WTC11 (cell line): ENCODE data around the gene ADD1. TPM values are rescaled to one million over a fixed set of nuclear protein-coding genes. Genes with fewer than 3 reads are reported as not detected.

Experiments
- ATAC-seq: fragments of 200-7000 bp; cut with Tn5 transposase; 2 replicates; pipeline ENCODE4 v1.10.0; 2021; ENCODE audit warnings: mild to moderate bottlenecking, moderate library complexity
- CTCF ChIA-PET: fragments of 300-600 bp; sonication (Branson Sonifier 250); formaldehyde crosslinking; loops from one replicate; lab custom pipeline; 2021; ENCODE audit warnings: antibody characterized with exemption; lab: Charles Lee
- POLR2A ChIA-PET: fragments of 350-600 bp; sonication (Branson Sonifier 250); formaldehyde crosslinking; loops from one replicate; lab custom pipeline; 2021; ENCODE audit warnings: antibody characterized with exemption; lab: Charles Lee
- DNase-seq: peaks from one replicate; pipeline ENCODE4 v3.0.0; 2021; ENCODE audit warnings: low spot score
- H3K27ac Mint-ChIP-seq: 2 replicates; pipeline ENCODE4 v1.8.0; 2021; ENCODE audit warnings: mixed read lengths
- H3K27me3 Mint-ChIP-seq: 2 replicates; pipeline ENCODE4 v1.8.0; 2021; ENCODE audit warnings: low read depth, mild to moderate bottlenecking, moderate library complexity, mixed read lengths
- H3K36me3 Mint-ChIP-seq: 2 replicates; pipeline ENCODE4 v1.8.0; 2021; ENCODE audit warnings: mixed read lengths
- H3K4me1 Mint-ChIP-seq: 2 replicates; pipeline ENCODE4 v1.8.0; 2022; ENCODE audit warnings: mixed read lengths
- H3K4me3 Mint-ChIP-seq: 2 replicates; pipeline ENCODE4 v1.8.0; 2021; ENCODE audit warnings: mild to moderate bottlenecking, moderate library complexity, mixed read lengths
- H3K9me3 Mint-ChIP-seq: 2 replicates; pipeline ENCODE4 v1.8.0; 2021; ENCODE audit warnings: mixed read lengths
- ESRRA ChIP-seq: sonication (generic); formaldehyde crosslinking; IDR thresholded peaks from 2 replicates; pipeline ENCODE4 v1.8.1; 2022; ENCODE audit warnings: mild to moderate bottlenecking, missing genetic modification reagents, borderline replicate concordance
- ETV6 ChIP-seq: sonication (generic); formaldehyde crosslinking; IDR thresholded peaks from 2 replicates; pipeline ENCODE4 v1.8.1; 2022; ENCODE audit warnings: mild to moderate bottlenecking, missing genetic modification reagents
- FOXP1 ChIP-seq: sonication (generic); formaldehyde crosslinking; IDR thresholded peaks from 2 replicates; pipeline ENCODE4 v1.8.0; 2022; ENCODE audit warnings: missing genetic modification reagents, mild to moderate bottlenecking, moderate library complexity, borderline replicate concordance
- GRHL2 ChIP-seq: fragments of 250-450 bp; sonication (Bioruptor Pico); IDR thresholded peaks from 2 replicates; pipeline ENCODE4 v1.8.0; 2022; ENCODE audit warnings: mild to moderate bottlenecking, moderate library complexity; ENCODE audit not compliant: insufficient replicate concordance, severe bottlenecking
- NR1H2 ChIP-seq: sonication (generic); formaldehyde crosslinking; IDR thresholded peaks from 2 replicates; pipeline ENCODE4 v1.9.0; 2021; ENCODE audit warnings: mild to moderate bottlenecking, moderate library complexity, missing genetic modification reagents
- PRRX2 ChIP-seq: fragments of 250-450 bp; sonication (Bioruptor Pico); IDR thresholded peaks from 2 replicates; pipeline ENCODE4 v1.8.0; 2021; ENCODE audit warnings: mild to moderate bottlenecking
- SMAD3 ChIP-seq: sonication (generic); formaldehyde crosslinking; IDR thresholded peaks from 2 replicates; pipeline ENCODE4 v1.8.0; 2022; ENCODE audit warnings: missing genetic modification reagents, mild to moderate bottlenecking, borderline replicate concordance
- TCF7 ChIP-seq: sonication (generic); formaldehyde crosslinking; IDR thresholded peaks from 2 replicates; pipeline ENCODE4 v1.8.0; 2022; ENCODE audit warnings: mild to moderate bottlenecking, low read depth, missing genetic modification reagents, moderate library complexity
- TP53 ChIP-seq: sonication (generic); formaldehyde crosslinking; IDR thresholded peaks from 2 replicates; pipeline ENCODE4 v1.8.1; 2023; ENCODE audit warnings: mild to moderate bottlenecking, missing genetic modification reagents
- ZNF138 ChIP-seq: sonication (generic); formaldehyde crosslinking; conservative IDR thresholded peaks from 2 replicates; pipeline ENCODE4 v1.8.1; 2022; ENCODE audit warnings: mild to moderate bottlenecking, moderate library complexity, missing genetic modification reagents
- ZNF219 ChIP-seq: sonication (generic); formaldehyde crosslinking; IDR thresholded peaks from 2 replicates; pipeline ENCODE4 v1.8.0; 2023; ENCODE audit warnings: missing genetic modification reagents, mild to moderate bottlenecking, borderline replicate concordance
- ZNF232 ChIP-seq: sonication (generic); formaldehyde crosslinking; IDR thresholded peaks from 2 replicates; pipeline ENCODE4 v1.8.0; 2022; ENCODE audit warnings: mild to moderate bottlenecking, missing genetic modification reagents
- total RNA-seq: library from RNA; stranded (reverse); gene quantifications from 3 replicates; pipeline ENCODE4 v1.2.3, GENCODE V29; 2021
- TF ChIP-seq, protein P1 (sequence below): sonication (generic); formaldehyde crosslinking; IDR thresholded peaks from 2 replicates; pipeline ENCODE4 v1.8.0; 2022; ENCODE audit warnings: mild to moderate bottlenecking, missing genetic modification reagents
- TF ChIP-seq, protein P2 (sequence below): fragments of 250-450 bp; sonication (Bioruptor Pico); IDR thresholded peaks from 2 replicates; pipeline ENCODE4 v1.9.0; 2021; ENCODE audit warnings: moderate library complexity, mild to moderate bottlenecking, inconsistent platforms, borderline replicate concordance
- TF ChIP-seq, protein P3 (sequence below): sonication (generic); formaldehyde crosslinking; conservative IDR thresholded peaks from 2 replicates; pipeline ENCODE4 v1.8.1; 2023; ENCODE audit warnings: mild to moderate bottlenecking, low read depth, missing genetic modification reagents, moderate library complexity
- TF ChIP-seq, protein P4 (sequence below): sonication (generic); formaldehyde crosslinking; IDR thresholded peaks from 2 replicates; pipeline ENCODE4 v1.8.1; 2023; ENCODE audit warnings: mild to moderate bottlenecking, moderate library complexity, missing genetic modification reagents
- TF ChIP-seq, protein P5 (sequence below): sonication (generic); formaldehyde crosslinking; IDR thresholded peaks from 2 replicates; pipeline ENCODE4 v1.8.0; 2022; ENCODE audit warnings: missing genetic modification reagents
- TF ChIP-seq, protein P6 (sequence below): sonication (generic); formaldehyde crosslinking; IDR thresholded peaks from 2 replicates; pipeline ENCODE4 v1.8.1; 2022; ENCODE audit warnings: low read depth, missing genetic modification reagents, borderline replicate concordance

The ADD1 gene
- total RNA-seq, 1 experiment from 2014 or later: 178 TPM

DNA sequence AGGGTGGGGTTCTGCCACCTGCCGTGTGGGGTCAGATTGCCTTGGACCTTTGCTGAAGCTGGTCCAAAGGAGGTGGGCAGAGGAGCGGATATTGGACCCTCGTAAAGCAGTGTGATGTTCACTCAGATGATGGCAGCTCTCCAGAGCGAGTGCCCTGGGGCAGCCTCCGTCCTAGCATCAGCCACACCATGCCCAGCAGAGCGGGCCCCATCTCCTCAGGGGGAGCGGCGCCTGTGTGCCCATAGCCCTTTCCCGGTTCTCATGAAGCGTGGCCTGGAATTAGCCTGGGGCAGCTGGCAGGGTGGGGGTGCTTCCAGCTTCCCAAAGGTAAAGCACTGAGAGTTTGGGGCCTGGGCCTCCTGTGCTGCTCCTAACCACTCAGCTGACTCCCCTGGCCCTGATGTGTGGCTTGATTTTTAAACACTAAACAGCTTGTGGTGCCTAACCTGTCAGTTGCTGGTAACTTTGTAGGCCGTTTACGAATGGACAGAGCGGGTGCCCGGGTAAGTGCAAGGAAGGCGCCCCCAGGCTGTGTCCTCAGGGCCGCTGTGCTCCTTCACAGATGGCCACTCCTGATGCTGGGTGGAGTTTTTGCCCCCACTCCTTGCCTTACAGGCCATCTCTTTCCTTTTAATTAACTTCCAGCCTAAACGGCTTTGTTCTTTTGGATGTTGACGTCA lies 83.5 kb downstream of the ADD1 start (continued):
- TF ChIP-seq, protein P1, sequence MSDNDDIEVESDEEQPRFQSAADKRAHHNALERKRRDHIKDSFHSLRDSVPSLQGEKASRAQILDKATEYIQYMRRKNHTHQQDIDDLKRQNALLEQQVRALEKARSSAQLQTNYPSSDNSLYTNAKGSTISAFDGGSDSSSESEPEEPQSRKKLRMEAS (CRISPR knock-in tag): no peak
- no peak for TF ChIP-seq ZNF232 (CRISPR knock-in tag)
- TF ChIP-seq, protein P2, sequence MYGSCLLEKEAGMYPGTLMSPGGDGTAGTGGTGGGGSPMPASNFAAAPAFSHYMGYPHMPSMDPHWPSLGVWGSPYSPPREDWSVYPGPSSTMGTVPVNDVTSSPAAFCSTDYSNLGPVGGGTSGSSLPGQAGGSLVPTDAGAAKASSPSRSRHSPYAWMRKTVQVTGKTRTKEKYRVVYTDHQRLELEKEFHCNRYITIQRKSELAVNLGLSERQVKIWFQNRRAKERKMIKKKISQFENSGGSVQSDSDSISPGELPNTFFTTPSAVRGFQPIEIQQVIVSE (CRISPR knock-in tag): no peak

DNA sequence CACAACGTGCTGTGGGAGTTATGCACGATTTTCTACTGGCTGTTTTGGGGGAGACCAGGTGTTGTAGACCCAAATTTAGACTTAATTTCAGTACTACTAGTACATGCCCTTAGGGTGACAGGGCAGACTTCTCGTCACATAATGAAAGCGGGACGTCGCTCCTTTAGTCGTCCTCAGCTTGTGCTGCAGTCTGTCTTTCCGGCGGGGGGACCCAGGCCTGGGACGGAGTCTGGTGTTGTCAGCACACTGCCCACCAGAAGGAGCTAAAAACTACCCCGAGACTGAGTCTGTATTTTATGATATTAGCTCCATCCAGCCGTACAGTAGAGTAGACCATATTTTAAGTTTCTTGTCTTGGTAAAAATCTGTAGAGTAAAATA lies 84.0 kb downstream of the ADD1 start:
- DNase-seq: no peak
- Mint-ChIP-seq H3K9me3 (peaks cover 6% of the 10 kb centered on the region; the same call in 1 of the 2 replicates), H3K36me3 (peaks cover 48% of the 10 kb centered on the region), H3K27me3 (no peaks in the 10 kb centered on the region), H3K4me1 (peaks cover 17% of the 10 kb centered on the region), H3K27ac (peak overlapping the region; percentile 64), H3K4me3 (no peak overlapping the region)
- ChIA-PET CTCF (no interaction called here), POLR2A (interaction anchor here (1.6 kb wide), 1 partner anchor 9 kb away, joined by 3 read pairs; no protein-coding TSS in a partner anchor)
- ATAC-seq: no peak
- TF ChIP-seq TCF7 (CRISPR knock-in tag) (no peak), ETV6 (no peak), ZNF219 (no peak), ZNF138 (CRISPR knock-in tag) (no peak), TP53 (CRISPR knock-in tag) (no peak), FOXP1 (CRISPR knock-in tag) (no peak), GRHL2 (CRISPR knock-in tag) (no peak), SMAD3 (no peak), PRRX2 (CRISPR knock-in tag) (no peak), NR1H2 (CRISPR knock-in tag) (no peak), ESRRA (CRISPR knock-in tag) (no peak)
- TF ChIP-seq, protein P3, sequence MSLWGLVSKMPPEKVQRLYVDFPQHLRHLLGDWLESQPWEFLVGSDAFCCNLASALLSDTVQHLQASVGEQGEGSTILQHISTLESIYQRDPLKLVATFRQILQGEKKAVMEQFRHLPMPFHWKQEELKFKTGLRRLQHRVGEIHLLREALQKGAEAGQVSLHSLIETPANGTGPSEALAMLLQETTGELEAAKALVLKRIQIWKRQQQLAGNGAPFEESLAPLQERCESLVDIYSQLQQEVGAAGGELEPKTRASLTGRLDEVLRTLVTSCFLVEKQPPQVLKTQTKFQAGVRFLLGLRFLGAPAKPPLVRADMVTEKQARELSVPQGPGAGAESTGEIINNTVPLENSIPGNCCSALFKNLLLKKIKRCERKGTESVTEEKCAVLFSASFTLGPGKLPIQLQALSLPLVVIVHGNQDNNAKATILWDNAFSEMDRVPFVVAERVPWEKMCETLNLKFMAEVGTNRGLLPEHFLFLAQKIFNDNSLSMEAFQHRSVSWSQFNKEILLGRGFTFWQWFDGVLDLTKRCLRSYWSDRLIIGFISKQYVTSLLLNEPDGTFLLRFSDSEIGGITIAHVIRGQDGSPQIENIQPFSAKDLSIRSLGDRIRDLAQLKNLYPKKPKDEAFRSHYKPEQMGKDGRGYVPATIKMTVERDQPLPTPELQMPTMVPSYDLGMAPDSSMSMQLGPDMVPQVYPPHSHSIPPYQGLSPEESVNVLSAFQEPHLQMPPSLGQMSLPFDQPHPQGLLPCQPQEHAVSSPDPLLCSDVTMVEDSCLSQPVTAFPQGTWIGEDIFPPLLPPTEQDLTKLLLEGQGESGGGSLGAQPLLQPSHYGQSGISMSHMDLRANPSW: no peak
- TF ChIP-seq, protein P4, sequence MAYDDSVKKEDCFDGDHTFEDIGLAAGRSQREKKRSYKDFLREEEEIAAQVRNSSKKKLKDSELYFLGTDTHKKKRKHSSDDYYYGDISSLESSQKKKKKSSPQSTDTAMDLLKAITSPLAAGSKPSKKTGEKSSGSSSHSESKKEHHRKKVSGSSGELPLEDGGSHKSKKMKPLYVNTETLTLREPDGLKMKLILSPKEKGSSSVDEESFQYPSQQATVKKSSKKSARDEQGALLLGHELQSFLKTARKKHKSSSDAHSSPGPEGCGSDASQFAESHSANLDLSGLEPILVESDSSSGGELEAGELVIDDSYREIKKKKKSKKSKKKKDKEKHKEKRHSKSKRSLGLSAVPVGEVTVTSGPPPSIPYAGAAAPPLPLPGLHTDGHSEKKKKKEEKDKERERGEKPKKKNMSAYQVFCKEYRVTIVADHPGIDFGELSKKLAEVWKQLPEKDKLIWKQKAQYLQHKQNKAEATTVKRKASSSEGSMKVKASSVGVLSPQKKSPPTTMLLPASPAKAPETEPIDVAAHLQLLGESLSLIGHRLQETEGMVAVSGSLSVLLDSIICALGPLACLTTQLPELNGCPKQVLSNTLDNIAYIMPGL: no peak
- TF ChIP-seq, protein P5, sequence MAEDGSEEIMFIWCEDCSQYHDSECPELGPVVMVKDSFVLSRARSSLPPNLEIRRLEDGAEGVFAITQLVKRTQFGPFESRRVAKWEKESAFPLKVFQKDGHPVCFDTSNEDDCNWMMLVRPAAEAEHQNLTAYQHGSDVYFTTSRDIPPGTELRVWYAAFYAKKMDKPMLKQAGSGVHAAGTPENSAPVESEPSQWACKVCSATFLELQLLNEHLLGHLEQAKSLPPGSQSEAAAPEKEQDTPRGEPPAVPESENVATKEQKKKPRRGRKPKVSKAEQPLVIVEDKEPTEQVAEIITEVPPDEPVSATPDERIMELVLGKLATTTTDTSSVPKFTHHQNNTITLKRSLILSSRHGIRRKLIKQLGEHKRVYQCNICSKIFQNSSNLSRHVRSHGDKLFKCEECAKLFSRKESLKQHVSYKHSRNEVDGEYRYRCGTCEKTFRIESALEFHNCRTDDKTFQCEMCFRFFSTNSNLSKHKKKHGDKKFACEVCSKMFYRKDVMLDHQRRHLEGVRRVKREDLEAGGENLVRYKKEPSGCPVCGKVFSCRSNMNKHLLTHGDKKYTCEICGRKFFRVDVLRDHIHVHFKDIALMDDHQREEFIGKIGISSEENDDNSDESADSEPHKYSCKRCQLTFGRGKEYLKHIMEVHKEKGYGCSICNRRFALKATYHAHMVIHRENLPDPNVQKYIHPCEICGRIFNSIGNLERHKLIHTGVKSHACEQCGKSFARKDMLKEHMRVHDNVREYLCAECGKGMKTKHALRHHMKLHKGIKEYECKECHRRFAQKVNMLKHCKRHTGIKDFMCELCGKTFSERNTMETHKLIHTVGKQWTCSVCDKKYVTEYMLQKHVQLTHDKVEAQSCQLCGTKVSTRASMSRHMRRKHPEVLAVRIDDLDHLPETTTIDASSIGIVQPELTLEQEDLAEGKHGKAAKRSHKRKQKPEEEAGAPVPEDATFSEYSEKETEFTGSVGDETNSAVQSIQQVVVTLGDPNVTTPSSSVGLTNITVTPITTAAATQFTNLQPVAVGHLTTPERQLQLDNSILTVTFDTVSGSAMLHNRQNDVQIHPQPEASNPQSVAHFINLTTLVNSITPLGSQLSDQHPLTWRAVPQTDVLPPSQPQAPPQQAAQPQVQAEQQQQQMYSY (CRISPR knock-in tag): no peak
- TF ChIP-seq, protein P6, sequence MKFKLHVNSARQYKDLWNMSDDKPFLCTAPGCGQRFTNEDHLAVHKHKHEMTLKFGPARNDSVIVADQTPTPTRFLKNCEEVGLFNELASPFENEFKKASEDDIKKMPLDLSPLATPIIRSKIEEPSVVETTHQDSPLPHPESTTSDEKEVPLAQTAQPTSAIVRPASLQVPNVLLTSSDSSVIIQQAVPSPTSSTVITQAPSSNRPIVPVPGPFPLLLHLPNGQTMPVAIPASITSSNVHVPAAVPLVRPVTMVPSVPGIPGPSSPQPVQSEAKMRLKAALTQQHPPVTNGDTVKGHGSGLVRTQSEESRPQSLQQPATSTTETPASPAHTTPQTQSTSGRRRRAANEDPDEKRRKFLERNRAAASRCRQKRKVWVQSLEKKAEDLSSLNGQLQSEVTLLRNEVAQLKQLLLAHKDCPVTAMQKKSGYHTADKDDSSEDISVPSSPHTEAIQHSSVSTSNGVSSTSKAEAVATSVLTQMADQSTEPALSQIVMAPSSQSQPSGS (CRISPR knock-in tag): no peak
- TF ChIP-seq, all 79 proteins: peak for 0
